T-helper 1 cell treated with Interleukin-12 subunit alpha and Interleukin-12 subunit beta and Interleukin-4 antibody, amounts not matched to agents 30 μg/mL and 1 μg/mL, for 36 hours (primary cell): ENCODE results near the gene TMED4.

ENCODE experiments used
- H3K27ac Mint-ChIP-seq: one replicate; pipeline ENCODE4 v1.8.0; 2021; ENCODE audit warnings: mild to moderate bottlenecking, mixed read lengths
- H3K27me3 Mint-ChIP-seq: one replicate; pipeline ENCODE4 v1.8.0; 2021; ENCODE audit warnings: low read depth, mixed read lengths
- H3K36me3 Mint-ChIP-seq: one replicate; pipeline ENCODE4 v1.8.0; 2021; ENCODE audit warnings: low read depth, mixed read lengths
- H3K4me1 Mint-ChIP-seq: one replicate; pipeline ENCODE4 v1.8.0; 2021; ENCODE audit warnings: low read depth, mixed read lengths
- H3K4me3 Mint-ChIP-seq: one replicate; pipeline ENCODE4 v1.8.0; 2021; ENCODE audit warnings: mild to moderate bottlenecking, moderate library complexity, mixed read lengths
- H3K9me3 Mint-ChIP-seq: one replicate; pipeline ENCODE4 v1.8.0; 2021; ENCODE audit warnings: mixed read lengths

Gene TMED4

DNA sequence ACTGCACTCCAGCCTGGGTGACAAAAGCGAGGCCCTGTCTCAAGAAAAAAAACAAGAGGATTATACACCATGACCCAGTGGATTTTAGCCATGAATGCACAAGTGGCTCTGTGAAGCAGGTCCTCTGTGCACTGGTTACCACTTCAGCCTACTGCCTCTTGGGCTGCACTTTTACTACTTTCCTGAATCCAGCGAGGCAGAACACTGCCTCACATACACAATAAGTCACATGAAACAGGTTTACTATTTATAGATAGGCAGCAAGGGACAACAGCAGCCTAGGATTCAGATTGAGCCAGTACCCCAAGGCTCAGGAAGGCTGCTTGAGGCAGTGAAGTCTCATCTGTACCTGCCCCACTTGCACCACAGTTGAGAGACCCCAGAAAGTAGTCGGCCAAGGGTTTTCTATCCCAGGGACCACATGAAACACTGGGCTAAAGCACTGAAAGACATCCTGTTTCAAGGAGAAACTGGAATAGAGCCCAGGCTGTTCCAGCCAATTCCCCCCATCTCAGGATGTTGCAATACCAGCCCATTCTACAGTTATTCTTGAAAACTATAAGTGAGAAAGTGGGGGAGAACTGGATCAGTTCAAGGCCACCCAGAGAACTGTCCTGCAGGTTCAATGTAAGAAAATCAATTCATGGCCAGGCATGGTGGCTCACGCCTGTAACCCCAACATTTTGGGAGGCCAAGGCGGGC, 14.1 kb upstream of the TMED4 start:
- Mint-ChIP-seq H3K9me3 (no peaks in the 10 kb centered on the region), H3K36me3 (no peaks in the 10 kb centered on the region), H3K4me3 (no peak overlapping the region), H3K27me3 (peaks cover 25% of the 10 kb centered on the region), H3K27ac (no peak overlapping the region), H3K4me1 (no peaks in the 10 kb centered on the region)

DNA sequence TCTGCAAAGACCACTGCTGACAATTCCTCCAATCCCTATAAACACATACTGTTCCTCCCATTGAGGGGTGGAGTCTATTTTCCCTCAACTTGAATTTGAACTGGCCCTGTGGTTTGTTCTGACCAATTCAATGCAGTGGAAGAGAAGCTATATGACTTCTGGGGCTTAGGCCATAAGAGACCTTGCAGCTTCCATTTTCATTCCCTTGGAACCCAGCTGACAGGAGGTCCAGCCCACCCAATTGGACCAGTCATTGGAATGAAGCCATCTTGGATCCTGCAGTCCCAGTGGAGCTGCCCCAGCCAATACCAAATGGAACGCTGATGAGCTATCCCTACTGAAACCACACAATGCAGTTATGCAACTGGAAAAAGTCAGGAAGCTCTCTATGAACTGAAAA, 8.9 kb upstream of the TMED4 start:
- Mint-ChIP-seq H3K4me3 (no peak overlapping the region), H3K4me1 (peaks cover 10% of the 10 kb centered on the region), H3K27ac (no peak overlapping the region), H3K27me3 (peaks cover 16% of the 10 kb centered on the region), H3K36me3 (no peaks in the 10 kb centered on the region), H3K9me3 (no peaks in the 10 kb centered on the region)

DNA sequence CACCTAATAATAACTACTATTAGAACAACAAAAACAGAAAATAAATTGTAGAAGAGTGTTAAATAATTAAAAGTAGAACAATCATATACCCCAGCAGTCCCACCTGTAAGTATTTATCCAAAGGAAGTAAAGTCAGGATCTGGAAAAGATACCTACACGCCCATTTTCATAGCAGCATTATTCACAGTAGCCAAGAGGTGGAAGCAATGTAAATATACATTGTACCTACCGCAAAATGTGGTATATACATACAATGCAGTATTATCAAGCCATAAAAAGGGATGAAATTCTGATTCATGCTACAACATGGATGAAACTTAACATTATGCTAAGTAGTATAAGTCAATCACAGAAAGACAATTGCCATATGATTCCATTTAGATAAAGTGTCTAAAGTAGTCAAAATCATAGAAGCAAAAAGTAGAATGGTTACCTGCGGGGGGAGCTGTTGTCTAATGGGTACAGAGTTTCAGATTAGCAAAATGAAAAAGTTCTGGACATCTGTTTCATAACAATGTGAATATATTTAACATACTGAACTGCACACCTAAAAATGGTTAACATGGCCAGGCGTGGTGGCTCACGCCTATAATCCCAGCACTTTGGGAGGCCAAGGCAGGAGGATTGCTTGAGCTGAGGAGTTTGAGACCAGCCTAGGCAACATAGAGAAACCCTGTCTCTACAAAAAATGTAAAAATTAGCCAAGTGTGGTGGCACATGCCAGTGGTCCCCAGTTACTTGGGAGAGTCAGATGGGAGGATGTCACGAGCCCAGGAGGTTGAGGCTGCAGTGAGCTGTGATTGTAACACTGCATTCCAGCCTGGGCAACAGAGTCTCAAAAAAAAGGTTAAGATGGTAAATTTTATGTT, 6.0 kb upstream of the TMED4 start:
- Mint-ChIP-seq H3K4me1 (peaks cover 15% of the 10 kb centered on the region), H3K36me3 (no peaks in the 10 kb centered on the region), H3K4me3 (no peak overlapping the region), H3K27ac (peak overlapping the region; percentile 9), H3K9me3 (no peaks in the 10 kb centered on the region), H3K27me3 (peaks cover 2% of the 10 kb centered on the region)

DNA sequence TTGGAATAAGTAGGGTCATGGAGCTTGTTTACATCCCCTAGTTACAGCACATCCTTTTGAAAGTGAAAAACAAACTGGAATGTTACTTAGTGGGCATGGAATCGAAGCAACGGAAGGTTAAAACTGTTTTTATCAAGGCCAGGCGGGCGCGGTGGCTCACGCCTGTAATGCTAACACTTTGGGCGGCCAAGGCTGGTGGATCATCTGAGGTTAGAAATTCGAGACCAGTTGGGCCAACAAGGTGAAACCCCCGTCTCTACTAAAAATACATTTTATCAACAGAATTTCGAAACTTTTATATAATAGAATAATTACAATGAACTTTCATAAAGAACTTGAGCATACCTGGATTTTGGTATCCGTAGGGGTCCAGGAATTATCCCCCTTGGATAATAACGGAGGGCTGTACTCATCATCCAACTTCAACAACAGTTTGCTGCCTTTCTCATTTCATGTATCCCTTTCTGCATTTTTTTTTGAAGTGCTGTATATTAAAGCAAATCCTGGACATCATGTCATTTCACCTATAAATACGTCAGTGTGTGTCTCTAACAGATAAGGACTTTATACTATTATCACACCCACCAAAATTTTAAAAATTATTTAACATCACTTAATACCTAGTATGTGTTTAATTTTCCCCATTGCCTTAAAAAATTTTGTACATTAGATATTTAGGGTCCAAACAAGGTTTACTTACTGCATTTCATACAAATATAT, 1.3 kb upstream of the TMED4 start:
- Mint-ChIP-seq H3K27ac (peak overlapping the region; percentile 87), H3K4me1 (peaks cover 34% of the 10 kb centered on the region), H3K4me3 (peak overlapping the region; percentile 92), H3K9me3 (no peaks in the 10 kb centered on the region), H3K36me3 (peaks cover 21% of the 10 kb centered on the region), H3K27me3 (no peaks in the 10 kb centered on the region)

DNA sequence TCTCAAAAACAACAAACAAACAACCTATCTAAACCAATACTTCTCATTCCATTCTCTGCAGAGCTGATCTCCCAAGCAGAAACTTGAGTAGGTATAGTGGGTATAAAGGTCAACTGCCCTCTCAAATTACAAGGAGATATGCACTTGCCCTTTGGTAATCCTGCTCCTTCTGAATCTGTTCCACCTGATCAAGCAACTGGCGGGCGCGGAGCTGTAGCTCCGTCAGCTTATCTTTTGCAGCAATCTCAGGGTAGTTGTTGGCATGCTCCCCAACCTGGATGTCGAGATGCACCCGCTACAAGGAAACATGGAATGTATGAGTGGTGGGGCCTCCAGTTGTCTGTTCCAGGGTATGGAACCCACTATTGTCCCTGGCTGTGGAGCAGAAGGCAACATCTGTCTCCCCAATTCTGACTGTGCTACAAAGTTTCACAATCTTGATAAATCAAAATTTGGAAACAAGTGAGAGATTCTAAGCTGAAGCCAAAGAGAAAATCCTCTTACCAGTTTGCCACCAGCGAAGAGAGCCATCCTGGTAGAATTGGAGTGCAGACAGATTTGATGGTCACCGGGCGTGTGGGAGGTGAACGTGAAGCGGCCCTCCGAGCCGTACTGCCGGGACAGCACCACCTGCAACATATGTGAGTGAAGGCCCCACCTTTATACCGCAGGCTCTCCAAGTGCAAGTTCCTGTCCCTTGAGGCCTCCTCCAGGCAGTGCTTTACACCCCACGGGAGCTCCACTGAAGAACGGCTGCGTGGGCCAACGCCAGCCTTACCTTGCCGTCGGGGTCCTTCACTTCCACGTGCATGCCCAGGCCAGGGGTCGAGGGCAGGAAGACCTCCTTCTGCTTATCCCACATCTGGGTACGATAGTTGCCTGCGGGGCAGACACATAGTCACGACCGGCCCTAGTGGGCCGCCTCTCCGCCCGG, 819 bp downstream of the TMED4 start:
- H3K4me3 Mint-ChIP-seq = peak overlapping the region; percentile 92
- H3K27me3 Mint-ChIP-seq = no peaks in the 10 kb centered on the region
- H3K36me3 Mint-ChIP-seq = peaks cover 25% of the 10 kb centered on the region
- H3K9me3 Mint-ChIP-seq = no peaks in the 10 kb centered on the region
- H3K4me1 Mint-ChIP-seq = peaks cover 29% of the 10 kb centered on the region
- H3K27ac Mint-ChIP-seq = peak overlapping the region; percentile 87

DNA sequence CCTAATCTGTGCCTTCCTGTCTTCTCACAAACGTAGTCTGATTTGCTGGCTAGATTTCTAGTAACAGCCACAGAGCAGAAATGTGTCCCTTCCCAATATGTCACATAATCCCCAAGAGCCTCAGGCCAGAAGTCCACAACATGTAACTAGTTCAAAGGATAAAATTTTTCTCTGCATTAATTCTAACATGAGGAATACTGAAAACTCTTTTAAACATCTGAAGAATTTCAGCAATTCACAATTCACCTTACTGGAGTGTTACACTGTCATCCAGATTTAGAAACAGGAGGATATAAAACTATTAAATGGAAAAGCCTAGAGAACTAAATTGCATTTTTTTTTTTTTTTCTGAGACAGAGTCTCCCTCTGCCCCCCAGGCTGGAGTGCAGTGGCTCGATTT, 5.8 kb downstream of the TMED4 start:
- peaks cover 50% of the 10 kb centered on the region for H3K36me3 Mint-ChIP-seq
- peaks cover 50% of the 10 kb centered on the region for H3K4me1 Mint-ChIP-seq
- H3K27ac Mint-ChIP-seq = peak overlapping the region; percentile 62
- no peaks in the 10 kb centered on the region for H3K9me3 Mint-ChIP-seq
- no peaks in the 10 kb centered on the region for H3K27me3 Mint-ChIP-seq
- peak overlapping the region; percentile 58 for H3K4me3 Mint-ChIP-seq

DNA sequence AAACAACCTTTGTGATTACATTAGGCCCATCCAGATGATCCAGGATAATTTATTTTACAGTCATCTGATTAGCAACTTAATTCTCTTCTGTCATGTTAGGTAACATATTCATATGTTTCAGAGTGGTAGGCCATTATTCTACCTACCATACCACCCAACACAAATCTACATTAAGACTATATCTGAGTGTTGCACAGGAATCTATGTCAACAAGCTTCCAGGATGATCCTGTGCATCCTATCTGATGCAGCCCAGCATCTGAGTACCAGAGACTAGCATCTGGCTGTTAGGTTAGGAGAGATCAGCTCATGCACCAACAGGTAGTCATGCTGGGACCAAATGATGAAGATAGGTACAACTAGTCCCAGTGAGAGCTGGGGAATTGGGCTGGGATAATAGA, 7.0 kb downstream of the TMED4 start:
- peak overlapping the region; percentile 95 for H3K27ac Mint-ChIP-seq
- H3K36me3 Mint-ChIP-seq = peaks cover 53% of the 10 kb centered on the region
- H3K9me3 Mint-ChIP-seq = no peaks in the 10 kb centered on the region
- H3K27me3 Mint-ChIP-seq = no peaks in the 10 kb centered on the region
- H3K4me3 Mint-ChIP-seq = peak overlapping the region; percentile 94
- peaks cover 44% of the 10 kb centered on the region for H3K4me1 Mint-ChIP-seq

DNA sequence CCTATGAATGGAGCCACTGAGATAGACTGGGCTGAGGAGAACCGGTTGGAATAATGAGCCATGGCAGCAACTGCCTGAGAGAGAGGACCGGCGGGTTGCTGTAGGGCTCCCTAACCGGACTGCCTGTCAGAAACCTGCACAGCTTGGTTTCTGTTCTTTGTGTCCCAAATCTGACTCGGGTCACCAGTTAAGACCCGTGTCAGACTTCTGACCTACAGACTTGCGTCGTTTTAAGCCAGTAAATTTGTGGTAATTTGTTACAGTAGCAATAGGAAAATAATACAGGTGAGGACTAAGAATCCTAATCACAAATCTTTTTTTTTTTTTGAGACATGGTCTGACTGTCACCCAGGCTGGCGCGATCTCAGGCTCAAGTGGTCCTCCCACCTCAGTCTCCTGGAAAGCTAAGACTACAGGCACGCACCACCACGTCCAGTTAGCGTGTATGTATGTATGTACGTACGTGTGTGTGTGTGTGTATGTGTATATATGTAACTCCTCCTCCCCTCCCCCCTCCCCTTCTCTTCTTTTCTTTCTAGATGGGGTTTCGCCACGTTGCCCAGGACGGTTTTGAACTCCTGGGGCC, 7.7 kb downstream of the TMED4 start:
- Mint-ChIP-seq H3K4me3 (peak overlapping the region; percentile 94), H3K9me3 (no peaks in the 10 kb centered on the region), H3K27ac (peak overlapping the region; percentile 95), H3K36me3 (peaks cover 53% of the 10 kb centered on the region), H3K4me1 (peaks cover 38% of the 10 kb centered on the region), H3K27me3 (no peaks in the 10 kb centered on the region)

DNA sequence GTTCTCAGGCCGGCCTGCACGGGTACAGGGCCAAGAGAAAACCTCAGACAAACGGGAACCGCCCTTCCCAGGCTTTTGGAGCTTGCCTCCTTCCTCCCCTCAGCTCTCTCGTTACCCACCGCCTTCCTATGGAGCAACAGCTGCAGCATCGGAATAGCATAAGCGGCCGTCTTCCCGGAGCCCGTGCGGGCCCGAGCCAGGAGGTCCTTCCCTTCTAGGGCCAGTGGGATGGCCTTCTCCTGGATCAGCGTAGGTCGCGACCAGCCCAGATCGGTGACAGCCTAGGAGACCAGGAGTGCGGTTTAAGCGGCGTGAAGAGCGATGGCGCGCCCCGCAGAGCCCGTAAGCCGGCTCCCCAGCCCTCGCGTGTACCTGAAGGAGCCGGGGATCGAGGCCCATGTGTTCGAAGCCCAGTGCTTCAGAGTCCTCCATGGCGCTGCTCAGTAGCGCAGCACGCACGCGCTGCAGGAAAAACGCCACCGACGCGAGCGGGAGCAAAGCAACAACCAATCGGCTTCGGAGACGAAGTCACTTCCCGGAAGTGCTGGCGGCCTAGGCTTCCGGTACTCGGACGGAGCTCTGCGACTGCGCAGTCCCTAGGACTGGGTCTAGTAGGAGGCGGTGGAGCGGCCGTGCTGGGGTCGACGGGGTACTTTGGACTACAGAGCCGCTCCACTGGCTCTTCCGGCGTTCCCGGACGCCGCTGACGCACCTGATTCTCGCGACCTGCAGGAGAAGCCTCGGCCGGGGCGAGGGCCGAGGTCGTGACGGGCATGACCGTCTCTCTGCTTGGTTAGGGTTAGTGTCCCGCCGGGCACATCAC, 8.4 kb downstream of the TMED4 start, which contains the start of gene DDX56:
Gene DDX56 (minus strand): TSS at position 445 of the 823 bp plus-strand sequence. CDS start 13 bp downstream, at position 432.
- H3K36me3 Mint-ChIP-seq = peaks cover 53% of the 10 kb centered on the region
- H3K27ac Mint-ChIP-seq = peak within 1 kb of the TSS; percentile 95
- H3K4me1 Mint-ChIP-seq = peaks cover 36% of the 10 kb centered on the region
- H3K4me3 Mint-ChIP-seq = peak within 1 kb of the TSS; percentile 94
- H3K27me3 Mint-ChIP-seq = no peaks in the 10 kb centered on the region
- H3K9me3 Mint-ChIP-seq = no peaks in the 10 kb centered on the region

DNA sequence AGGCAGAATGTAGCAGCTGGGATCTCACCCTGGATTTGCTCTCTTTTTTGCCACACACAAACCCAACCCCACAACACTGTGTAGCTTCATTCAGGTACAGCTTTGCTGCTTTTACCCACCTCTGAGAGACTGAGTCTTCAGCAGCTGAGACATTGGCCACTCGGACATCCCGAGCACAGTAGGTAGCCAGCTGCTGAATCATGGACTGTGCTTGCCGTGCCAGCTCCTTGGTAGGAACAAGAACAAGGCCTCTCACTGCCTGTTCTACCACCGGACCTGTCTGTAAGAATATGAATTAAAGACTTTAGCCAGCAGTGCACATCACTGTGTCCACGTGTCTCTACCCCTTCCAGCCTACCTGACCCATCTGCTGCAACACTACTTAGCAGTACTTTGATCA, 9.3 kb downstream of the TMED4 start:
- Mint-ChIP-seq H3K27me3 (no peaks in the 10 kb centered on the region), H3K4me1 (peaks cover 33% of the 10 kb centered on the region), H3K9me3 (no peaks in the 10 kb centered on the region), H3K36me3 (peaks cover 53% of the 10 kb centered on the region), H3K4me3 (peak overlapping the region; percentile 94), H3K27ac (peak overlapping the region; percentile 95)

DNA sequence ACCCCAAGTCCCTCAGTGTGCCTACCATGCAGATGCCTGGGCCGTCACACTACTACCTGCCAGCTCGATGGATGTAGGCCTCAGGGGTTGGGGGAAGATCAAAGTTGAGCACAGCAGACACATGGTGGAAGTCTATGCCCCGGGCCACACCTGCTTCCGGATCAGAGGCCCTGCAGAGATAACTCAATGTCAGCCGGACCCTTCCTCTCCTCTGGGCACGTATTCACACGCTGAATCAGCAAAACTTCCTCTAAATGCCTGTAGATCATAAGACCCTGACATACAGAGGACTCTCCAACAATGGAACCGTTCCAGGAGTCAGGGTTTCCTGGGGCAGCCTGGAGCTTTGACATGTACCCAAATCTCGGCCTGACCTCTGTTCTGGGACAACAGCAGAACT, 12.1 kb downstream of the TMED4 start:
- Mint-ChIP-seq H3K4me1 (peaks cover 26% of the 10 kb centered on the region), H3K27ac (no peak overlapping the region), H3K9me3 (no peaks in the 10 kb centered on the region)

DNA sequence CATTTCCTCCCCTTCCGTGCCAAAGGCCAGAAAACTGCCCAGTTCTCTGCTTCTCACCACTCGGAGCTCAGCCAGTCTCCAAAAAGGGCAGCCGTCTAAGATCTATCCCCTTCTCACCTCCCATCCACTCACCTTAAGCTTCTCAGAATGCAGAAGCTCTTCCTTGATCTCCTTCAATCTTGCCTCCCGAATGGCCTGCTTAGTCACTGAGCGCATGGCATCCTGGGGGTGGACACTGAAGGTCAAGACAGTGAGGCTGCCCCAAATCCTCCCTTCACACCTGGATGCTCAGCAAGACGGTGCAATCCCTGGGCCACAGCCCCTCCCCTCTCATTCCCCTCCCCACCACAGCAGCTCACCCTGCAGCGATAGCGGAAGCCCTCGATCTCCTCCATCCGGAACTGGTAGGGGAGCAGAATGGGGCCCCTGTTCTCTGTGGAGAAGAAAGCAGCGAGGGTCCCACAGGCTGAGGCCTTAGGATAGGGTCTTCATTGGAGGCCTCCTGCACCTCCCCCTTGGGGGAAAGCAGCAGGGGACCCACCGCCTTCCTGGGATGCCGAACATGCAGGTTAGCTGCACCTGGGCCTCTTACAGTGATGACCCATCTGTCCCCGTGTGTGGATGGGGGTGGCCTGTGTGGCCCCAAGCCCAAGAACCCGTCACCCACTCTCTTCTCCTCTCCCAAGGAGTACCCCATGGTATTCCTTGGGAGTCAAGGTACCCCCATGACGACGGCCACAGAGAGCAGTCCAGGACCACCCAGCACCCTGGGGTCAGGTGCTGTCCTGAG, 13.1 kb downstream of the TMED4 start:
- Mint-ChIP-seq H3K9me3 (no peaks in the 10 kb centered on the region), H3K4me1 (peaks cover 17% of the 10 kb centered on the region), H3K4me3 (no peak overlapping the region), H3K27me3 (no peaks in the 10 kb centered on the region), H3K27ac (no peak overlapping the region), H3K36me3 (peaks cover 62% of the 10 kb centered on the region)

More for the DNA sequence above, 12.1 kb downstream of the TMED4 start:
- Mint-ChIP-seq H3K36me3 (peaks cover 64% of the 10 kb centered on the region), H3K27me3 (no peaks in the 10 kb centered on the region), H3K4me3 (no peak overlapping the region)
